Osteoblast (primary cell): ENCODE results near the gene AGK. TPM values are rescaled to one million over a fixed set of nuclear protein-coding genes. Genes with fewer than 3 reads are reported as not detected.

Source experiments
- DNase-seq: peaks from one replicate; pipeline ENCODE4 v3.0.0; 2011; ENCODE audit warnings: low spot score, mixed read lengths; ENCODE audit not compliant: insufficient read length; ENCODE audit errors: missing footprints
- H2AFZ ChIP-seq: 2 replicates; pipeline ENCODE4 v1.6.0; 2011; ENCODE audit warnings: mild to moderate bottlenecking, low read length
- H3K27ac ChIP-seq: 2 replicates; pipeline ENCODE4 v1.5.1; 2011; ENCODE audit warnings: mild to moderate bottlenecking, low read depth, low read length, moderate library complexity
- H3K27me3 ChIP-seq: 2 replicates; pipeline ENCODE4 v1.6.0; 2012; ENCODE audit warnings: mild to moderate bottlenecking, control low read depth, inconsistent platforms, low read length, moderate library complexity; ENCODE audit not compliant: insufficient read depth
- H3K36me3 ChIP-seq: 2 replicates; pipeline ENCODE4 v1.5.1; 2011; ENCODE audit warnings: mild to moderate bottlenecking, low read length, control low read depth, moderate library complexity; ENCODE audit not compliant: insufficient read depth
- H3K4me1 ChIP-seq: 2 replicates; pipeline ENCODE4 v1.5.1; 2011; ENCODE audit warnings: mild to moderate bottlenecking, low read length, control low read depth, moderate library complexity; ENCODE audit not compliant: insufficient read depth
- H3K4me2 ChIP-seq: 2 replicates; pipeline ENCODE4 v1.6.0; 2011; ENCODE audit warnings: mild to moderate bottlenecking, low read length; ENCODE audit not compliant: insufficient read depth
- H3K4me3 ChIP-seq: fragments of 200-600 bp; sonication (generic); 3 replicates; pipeline ENCODE4 v1.5.1; 2012; ENCODE audit warnings: mild to moderate bottlenecking, low read length, inconsistent platforms; ENCODE audit not compliant: insufficient read depth
- H3K79me2 ChIP-seq: 2 replicates; pipeline ENCODE4 v1.6.0; 2012; ENCODE audit warnings: mild to moderate bottlenecking, low read length, control low read depth, inconsistent platforms; ENCODE audit not compliant: insufficient read depth
- H3K9me3 ChIP-seq: 2 replicates; pipeline ENCODE4 v1.5.1; 2011; ENCODE audit warnings: low read depth, low read length, control low read depth
- H4K20me1 ChIP-seq: 2 replicates; pipeline ENCODE4 v1.6.0; 2012; ENCODE audit warnings: mild to moderate bottlenecking, low read length, control low read depth; ENCODE audit not compliant: insufficient read depth
- total RNA-seq: library from RNA; depleted of rRNA; stranded (reverse); fragments of >200 nt; gene quantifications from 2 replicates; pipeline ENCODE4 v1.2.3, GENCODE V29; 2012
- TF ChIP-seq, protein P1 (sequence below): IDR thresholded peaks from 2 replicates; pipeline ENCODE4 v1.5.1; 2011; ENCODE audit warnings: mild to moderate bottlenecking, low read depth, low read length, moderate library complexity; ENCODE audit errors: extremely low read depth

The AGK gene
- total RNA-seq, 1 donor: 26.1 TPM

DNA sequence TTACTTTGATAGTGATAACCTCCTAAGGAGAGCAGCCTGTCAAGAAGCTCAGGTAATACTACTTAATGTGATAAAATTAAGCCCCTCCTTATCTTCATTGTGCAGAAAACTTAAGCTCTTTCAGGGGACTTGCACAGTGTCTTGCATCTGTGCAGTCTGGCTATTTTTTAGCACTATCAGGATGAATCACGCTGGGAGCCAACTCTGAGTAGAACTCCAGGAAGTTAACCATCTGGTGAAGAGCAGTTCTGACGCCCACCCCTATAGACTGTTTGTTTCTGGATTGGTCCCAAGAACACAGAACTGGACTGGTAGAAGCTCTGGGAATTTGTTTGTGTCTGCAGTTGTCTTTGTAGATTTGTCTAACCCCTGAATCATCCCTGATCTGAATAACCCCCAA lies 41.9 kb downstream of the AGK start:
- Histone ChIP-seq H4K20me1 (no peaks in the 10 kb centered on the region), H3K4me3 (no peak overlapping the region), H3K4me1 (peaks cover 6% of the 10 kb centered on the region), H3K9me3 (no peaks in the 10 kb centered on the region), H3K4me2 (no peak overlapping the region), H2AFZ (no peak overlapping the region), H3K79me2 (peaks cover 4% of the 10 kb centered on the region), H3K27ac (no peak overlapping the region), H3K36me3 (peaks cover 4% of the 10 kb centered on the region), H3K27me3 (no peaks in the 10 kb centered on the region)
- TF ChIP-seq, protein P1, sequence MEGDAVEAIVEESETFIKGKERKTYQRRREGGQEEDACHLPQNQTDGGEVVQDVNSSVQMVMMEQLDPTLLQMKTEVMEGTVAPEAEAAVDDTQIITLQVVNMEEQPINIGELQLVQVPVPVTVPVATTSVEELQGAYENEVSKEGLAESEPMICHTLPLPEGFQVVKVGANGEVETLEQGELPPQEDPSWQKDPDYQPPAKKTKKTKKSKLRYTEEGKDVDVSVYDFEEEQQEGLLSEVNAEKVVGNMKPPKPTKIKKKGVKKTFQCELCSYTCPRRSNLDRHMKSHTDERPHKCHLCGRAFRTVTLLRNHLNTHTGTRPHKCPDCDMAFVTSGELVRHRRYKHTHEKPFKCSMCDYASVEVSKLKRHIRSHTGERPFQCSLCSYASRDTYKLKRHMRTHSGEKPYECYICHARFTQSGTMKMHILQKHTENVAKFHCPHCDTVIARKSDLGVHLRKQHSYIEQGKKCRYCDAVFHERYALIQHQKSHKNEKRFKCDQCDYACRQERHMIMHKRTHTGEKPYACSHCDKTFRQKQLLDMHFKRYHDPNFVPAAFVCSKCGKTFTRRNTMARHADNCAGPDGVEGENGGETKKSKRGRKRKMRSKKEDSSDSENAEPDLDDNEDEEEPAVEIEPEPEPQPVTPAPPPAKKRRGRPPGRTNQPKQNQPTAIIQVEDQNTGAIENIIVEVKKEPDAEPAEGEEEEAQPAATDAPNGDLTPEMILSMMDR: no peak
- peak; percentile 64 for DNase-seq

DNA sequence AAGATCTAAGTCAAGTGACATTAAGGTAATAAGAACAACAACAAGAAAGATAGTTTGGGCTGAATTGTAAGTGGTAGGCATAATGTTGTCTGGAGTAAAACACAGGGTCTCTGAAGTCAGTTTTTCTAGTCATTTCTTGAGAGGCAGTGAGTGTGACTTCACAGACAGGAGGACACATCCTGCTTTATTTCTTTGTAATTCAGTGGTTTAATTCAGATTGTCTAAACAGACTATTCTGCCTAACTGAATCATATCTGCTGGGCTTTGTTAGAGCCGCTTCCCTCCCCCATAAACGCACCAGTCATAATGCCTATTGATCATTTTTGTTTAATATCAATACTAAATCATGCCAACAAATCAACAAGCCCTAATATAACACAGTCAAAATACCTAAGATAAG lies 46.8 kb downstream of the AGK start:
- Histone ChIP-seq H3K9me3 (no peaks in the 10 kb centered on the region), H3K36me3 (peaks cover 4% of the 10 kb centered on the region), H3K27ac (no peak overlapping the region), H3K4me3 (no peak overlapping the region), H2AFZ (no peak overlapping the region), H4K20me1 (no peaks in the 10 kb centered on the region), H3K4me1 (peaks cover 4% of the 10 kb centered on the region), H3K4me2 (no peak overlapping the region), H3K79me2 (no peaks in the 10 kb centered on the region), H3K27me3 (no peaks in the 10 kb centered on the region)
- TF ChIP-seq, protein P1: no peak
- DNase-seq: no peak

DNA sequence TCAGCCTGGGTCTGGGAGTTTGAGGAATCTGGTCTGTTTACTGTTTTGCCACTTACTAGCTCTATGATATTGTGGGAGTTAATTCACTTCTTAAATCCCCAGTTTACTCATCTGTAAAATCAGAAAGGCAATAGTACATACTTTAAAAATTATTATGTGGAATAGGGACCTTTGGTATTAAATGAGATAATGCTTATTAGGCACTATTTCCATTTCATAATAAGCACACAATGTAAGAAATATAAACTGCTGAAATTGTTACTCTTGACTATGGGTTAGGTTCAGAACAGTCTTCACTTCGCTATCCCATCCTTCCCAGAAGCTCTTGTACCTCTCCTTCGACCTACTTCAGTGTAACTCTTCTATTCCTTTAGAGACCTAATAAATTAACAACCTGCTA lies 47.2 kb downstream of the AGK start:
- no peak overlapping the region for H3K27ac ChIP-seq
- H3K79me2 ChIP-seq: no peaks in the 10 kb centered on the region
- no peaks in the 10 kb centered on the region for H3K9me3 ChIP-seq
- no peak overlapping the region for H2AFZ ChIP-seq
- no peak overlapping the region for H3K4me3 ChIP-seq
- no peaks in the 10 kb centered on the region for H3K27me3 ChIP-seq
- DNase-seq: no peak
- TF ChIP-seq, protein P1: no peak
- no peaks in the 10 kb centered on the region for H4K20me1 ChIP-seq
- H3K4me2 ChIP-seq: no peak overlapping the region
- H3K4me1 ChIP-seq: no peaks in the 10 kb centered on the region
- peaks cover 4% of the 10 kb centered on the region for H3K36me3 ChIP-seq

DNA sequence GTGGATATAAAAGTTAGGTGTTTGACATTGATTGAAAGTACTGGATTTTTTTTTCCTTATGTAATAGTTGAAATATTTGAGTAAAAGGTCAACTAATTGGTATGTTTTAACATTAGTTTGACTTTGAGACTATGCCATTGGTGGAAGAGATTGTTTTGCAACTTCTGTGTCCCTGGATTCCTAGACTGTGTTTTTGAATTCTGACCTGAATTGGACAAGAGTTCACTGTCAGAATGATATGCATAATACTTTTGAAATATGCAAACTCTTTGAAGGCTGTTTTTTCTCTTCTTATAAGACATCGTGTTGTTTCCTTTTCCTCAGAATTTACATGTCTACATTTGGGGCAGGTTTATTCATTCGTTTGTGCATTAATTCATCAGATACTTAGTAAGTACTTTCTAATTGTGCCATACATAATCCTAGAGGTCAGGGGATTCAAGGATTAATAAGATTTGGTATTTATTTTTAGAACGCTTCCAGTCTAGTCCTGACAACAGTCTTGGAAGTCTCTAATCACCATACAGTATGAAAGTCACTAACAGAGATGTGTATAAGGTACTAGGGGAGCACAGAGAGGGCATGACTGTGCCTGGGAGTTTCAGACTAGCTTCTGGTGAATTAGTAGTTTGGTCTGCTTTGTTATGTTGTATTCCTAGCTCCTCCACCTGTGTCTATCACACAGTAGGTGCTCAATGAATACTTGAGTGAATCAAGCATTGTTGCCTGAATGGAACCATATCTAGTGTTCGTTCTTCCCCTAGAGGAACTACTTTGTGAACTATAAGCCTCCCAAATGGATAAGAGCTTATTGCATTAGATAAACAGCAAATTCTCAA lies 49.2 kb downstream of the AGK start:
- peaks cover 8% of the 10 kb centered on the region for H3K36me3 ChIP-seq
- H3K79me2 ChIP-seq: no peaks in the 10 kb centered on the region
- TF ChIP-seq, protein P1: no peak
- H3K4me3 ChIP-seq: no peak overlapping the region
- no peaks in the 10 kb centered on the region for H4K20me1 ChIP-seq
- no peak overlapping the region for H2AFZ ChIP-seq
- H3K27ac ChIP-seq: no peak overlapping the region
- H3K9me3 ChIP-seq: no peaks in the 10 kb centered on the region
- no peaks in the 10 kb centered on the region for H3K4me1 ChIP-seq
- H3K27me3 ChIP-seq: no peaks in the 10 kb centered on the region
- no peak overlapping the region for H3K4me2 ChIP-seq
- DNase-seq: no peak
